HepG2 (cell line): ENCODE results near the gene AGBL3. TPM values are rescaled to one million over a fixed set of nuclear protein-coding genes. Genes with fewer than 3 reads are reported as not detected.

Source experiments
- AKAP8 ChIP-seq: sonication (generic); formaldehyde crosslinking; IDR thresholded peaks from 2 replicates; pipeline ENCODE4 v1.5.1; 2020; ENCODE audit warnings: mild to moderate bottlenecking, missing genetic modification reagents
- BRD4 ChIP-seq: sonication (generic); formaldehyde crosslinking; IDR thresholded peaks from 2 replicates; pipeline ENCODE4 v1.4.0; 2020; ENCODE audit warnings: missing genetic modification reagents
- CREM ChIP-seq, 2 experiments: sonication (generic) in 1 of 2; formaldehyde crosslinking in 1 of 2; IDR thresholded peaks; 2 replicates each; pipeline versions ENCODE4 v1.4.0 to v1.6.1; 2016 to 2020; ENCODE audit warnings: antibody characterized with exemption in 1 of 2, mild to moderate bottlenecking in 1 of 2, missing genetic modification reagents in 1 of 2
- DNMT3B ChIP-seq: conservative IDR thresholded peaks from 2 replicates; pipeline ENCODE4 v1.6.1; 2016; ENCODE audit warnings: missing biosample characterization, control low read depth
- E2F5 ChIP-seq: sonication (generic); formaldehyde crosslinking; conservative IDR thresholded peaks from 2 replicates; pipeline ENCODE4 v1.4.0; 2020; ENCODE audit warnings: missing genetic modification reagents
- ERF ChIP-seq: IDR thresholded peaks from 2 replicates; pipeline ENCODE4 v1.6.1; 2018; ENCODE audit warnings: missing biosample characterization, missing genetic modification reagents
- FLYWCH1 ChIP-seq: sonication (generic); formaldehyde crosslinking; IDR thresholded peaks from 2 replicates; pipeline ENCODE4 v1.8.1; 2023; ENCODE audit warnings: mild to moderate bottlenecking, missing genetic modification reagents
- FOXC1 ChIP-seq: sonication (generic); formaldehyde crosslinking; IDR thresholded peaks from 2 replicates; pipeline ENCODE4 v1.8.0; 2022; ENCODE audit warnings: mild to moderate bottlenecking, missing genetic modification reagents, borderline replicate concordance
- KDM4B ChIP-seq: sonication (generic); formaldehyde crosslinking; IDR thresholded peaks from 2 replicates; pipeline ENCODE4 v1.4.0; 2020; ENCODE audit warnings: missing genetic modification reagents
- NCOA5 ChIP-seq: sonication (generic); formaldehyde crosslinking; IDR thresholded peaks from 2 replicates; pipeline ENCODE4 v1.4.0; 2020; ENCODE audit warnings: missing genetic modification reagents
- NFKBIZ ChIP-seq: IDR thresholded peaks from 2 replicates; pipeline ENCODE4 v1.6.1; 2018; ENCODE audit warnings: missing genetic modification reagents, missing compliant biosample characterization
- PHF5A ChIP-seq: IDR thresholded peaks from one replicate; pipeline ENCODE4 v1.6.1; 2018; ENCODE audit warnings: low read depth, missing genetic modification reagents; ENCODE audit not compliant: unreplicated experiment
- RFX1 ChIP-seq: fragments of 450-650 bp; IDR thresholded peaks from 2 replicates; pipeline ENCODE4 v1.6.1; 2017
- RFX5 ChIP-seq: IDR thresholded peaks from 2 replicates; pipeline ENCODE4 v1.6.1; 2011; ENCODE audit warnings: low read depth, low read length, improper control_type of control experiment
- THAP7 ChIP-seq: sonication (generic); formaldehyde crosslinking; IDR thresholded peaks from 2 replicates; pipeline ENCODE4 v1.8.1; 2023; ENCODE audit warnings: mild to moderate bottlenecking, missing genetic modification reagents
- ZC3H13 ChIP-seq: sonication (generic); formaldehyde crosslinking; IDR thresholded peaks from 2 replicates; pipeline ENCODE4 v1.8.1; 2023; ENCODE audit warnings: mild to moderate bottlenecking, missing genetic modification reagents, moderate library complexity
- ZNF205 ChIP-seq: IDR thresholded peaks from 2 replicates; pipeline ENCODE4 v1.6.1; 2018; ENCODE audit warnings: missing biosample characterization, missing genetic modification reagents
- ZNF333 ChIP-seq: sonication (generic); formaldehyde crosslinking; IDR thresholded peaks from 2 replicates; pipeline ENCODE4 v1.4.0; 2020; ENCODE audit warnings: mild to moderate bottlenecking, missing genetic modification reagents, borderline replicate concordance
- ZNF383 ChIP-seq: sonication (generic); formaldehyde crosslinking; IDR thresholded peaks from 2 replicates; pipeline ENCODE4 v1.4.0; 2020; ENCODE audit warnings: missing genetic modification reagents, mild to moderate bottlenecking, borderline replicate concordance
- ZNF558 ChIP-seq: sonication (generic); formaldehyde crosslinking; IDR thresholded peaks from 2 replicates; pipeline ENCODE4 v1.9.0; 2022; ENCODE audit warnings: mild to moderate bottlenecking, missing genetic modification reagents, borderline replicate concordance
- ZNF605 ChIP-seq: sonication (generic); formaldehyde crosslinking; IDR thresholded peaks from 2 replicates; pipeline ENCODE4 v1.8.0; 2022; ENCODE audit warnings: mild to moderate bottlenecking, missing genetic modification reagents
- ZNF816 ChIP-seq: sonication (generic); formaldehyde crosslinking; IDR thresholded peaks from 2 replicates; pipeline ENCODE4 v1.8.0; 2022; ENCODE audit warnings: missing genetic modification reagents, mild to moderate bottlenecking, borderline replicate concordance
- polyA plus RNA-seq, 8 experiments: library from polyadenylated mRNA; depleted of rRNA in 3 of 8; stranded (reverse) in 7 of 8; unstranded in 1 of 8; fragments of >200 nt; fragmentation: Illumina TruSeq in 4 of 8; extraction: Trizol in 4 of 8; gene quantifications; 2 replicates each; pipeline versions ENCODE4 v1.2.1 to v1.2.3, GENCODE V29; 2011 to 2016; ENCODE audit warnings: low read depth in 4 of 8, missing spikeins in 1 of 8, mixed read lengths in 1 of 8; ENCODE audit not compliant: insufficient read depth in 1 of 8
- total RNA-seq, 5 experiments: library from RNA; depleted of rRNA; stranded (reverse); fragments of >200 nt; fragmentation: Illumina TruSeq; extraction: Trizol; gene quantifications; 2 replicates each; pipeline ENCODE4 v1.2.3, GENCODE V29; 2016; ENCODE audit warnings: low read depth in 1 of 5
- TF ChIP-seq, protein P1 (sequence below): fragments of 450-650 bp; IDR thresholded peaks from 2 replicates; pipeline ENCODE4 v1.6.1; 2017; ENCODE audit warnings: mild to moderate bottlenecking
- TF ChIP-seq, protein P2 (sequence below): IDR thresholded peaks from 2 replicates; pipeline ENCODE4 v1.6.1; 2012; ENCODE audit warnings: low read depth, low read length, improper control_type of control experiment

The AGBL3 gene
- total and polyA plus RNA-seq, 2 of the 13 experiments (the other 11 are each of a cell fraction or from before 2014, with no cell fraction given) = 2.2 to 7.2 TPM

DNA sequence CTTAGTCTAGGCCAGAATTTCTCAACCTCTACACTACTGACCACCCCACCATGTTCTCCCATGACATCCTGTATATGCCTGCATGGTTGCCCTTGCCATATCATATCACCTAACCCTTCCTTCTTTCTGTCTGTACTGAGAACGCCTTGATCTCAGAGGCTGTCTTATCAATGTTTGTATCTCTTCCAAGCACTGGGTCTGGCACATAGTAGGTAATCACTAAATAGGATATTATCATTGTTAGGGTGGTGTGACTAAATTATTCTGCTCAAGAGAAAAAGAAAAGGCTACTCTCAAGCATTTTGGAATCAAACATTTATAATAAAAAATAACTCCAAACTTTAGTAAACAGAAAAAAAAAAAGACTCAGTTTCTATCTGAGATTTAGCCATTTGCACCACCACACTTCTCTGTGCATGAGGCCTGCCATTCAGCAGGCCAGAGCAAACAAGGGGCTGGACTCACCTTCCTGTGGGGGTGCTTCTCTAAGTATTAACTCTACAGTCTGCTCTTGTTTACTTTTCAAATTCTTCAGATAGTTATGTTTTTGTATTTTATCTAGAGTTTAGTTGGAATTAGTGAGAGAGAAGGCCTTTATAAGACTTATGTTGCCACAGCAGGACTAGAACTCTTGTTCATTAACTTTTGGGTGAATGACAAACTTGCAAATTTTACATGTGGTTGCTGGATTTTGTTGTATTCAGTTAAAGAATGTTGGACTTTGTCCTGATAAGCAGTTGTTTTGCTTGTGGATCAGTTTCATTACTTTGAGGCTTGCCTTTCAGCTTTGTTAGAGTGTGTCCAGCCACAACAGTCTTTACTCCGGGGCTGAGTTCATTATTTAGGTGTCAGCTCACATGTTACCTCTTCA lies 5.4 kb downstream of the AGBL3 start (continued):
- TF ChIP-seq ZNF816 = no peak
- TF ChIP-seq, protein P1, sequence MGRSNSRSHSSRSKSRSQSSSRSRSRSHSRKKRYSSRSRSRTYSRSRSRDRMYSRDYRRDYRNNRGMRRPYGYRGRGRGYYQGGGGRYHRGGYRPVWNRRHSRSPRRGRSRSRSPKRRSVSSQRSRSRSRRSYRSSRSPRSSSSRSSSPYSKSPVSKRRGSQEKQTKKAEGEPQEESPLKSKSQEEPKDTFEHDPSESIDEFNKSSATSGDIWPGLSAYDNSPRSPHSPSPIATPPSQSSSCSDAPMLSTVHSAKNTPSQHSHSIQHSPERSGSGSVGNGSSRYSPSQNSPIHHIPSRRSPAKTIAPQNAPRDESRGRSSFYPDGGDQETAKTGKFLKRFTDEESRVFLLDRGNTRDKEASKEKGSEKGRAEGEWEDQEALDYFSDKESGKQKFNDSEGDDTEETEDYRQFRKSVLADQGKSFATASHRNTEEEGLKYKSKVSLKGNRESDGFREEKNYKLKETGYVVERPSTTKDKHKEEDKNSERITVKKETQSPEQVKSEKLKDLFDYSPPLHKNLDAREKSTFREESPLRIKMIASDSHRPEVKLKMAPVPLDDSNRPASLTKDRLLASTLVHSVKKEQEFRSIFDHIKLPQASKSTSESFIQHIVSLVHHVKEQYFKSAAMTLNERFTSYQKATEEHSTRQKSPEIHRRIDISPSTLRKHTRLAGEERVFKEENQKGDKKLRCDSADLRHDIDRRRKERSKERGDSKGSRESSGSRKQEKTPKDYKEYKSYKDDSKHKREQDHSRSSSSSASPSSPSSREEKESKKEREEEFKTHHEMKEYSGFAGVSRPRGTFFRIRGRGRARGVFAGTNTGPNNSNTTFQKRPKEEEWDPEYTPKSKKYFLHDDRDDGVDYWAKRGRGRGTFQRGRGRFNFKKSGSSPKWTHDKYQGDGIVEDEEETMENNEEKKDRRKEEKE = no peak
- TF ChIP-seq KDM4B (CRISPR knock-in tag) = 0 out of 2 replicates have a peak, but pooled peaks have one; percentile 21
- peak; percentile 80 for TF ChIP-seq CREM (IDR thresholded peaks at IDR 0.05)
- TF ChIP-seq CREM (CRISPR knock-in tag; IDR thresholded peaks at IDR 0.05) = no peak
- TF ChIP-seq FLYWCH1 (CRISPR knock-in tag) = no peak
- no peak for TF ChIP-seq THAP7 (CRISPR knock-in tag)
- TF ChIP-seq NFKBIZ (CRISPR knock-in tag) = 0 out of 2 replicates have a peak, but pooled peaks have one; percentile 39
- TF ChIP-seq ZNF205 = no peak; the same call in 1 of the 2 replicates
- TF ChIP-seq RFX5 = no peak
- TF ChIP-seq DNMT3B (CRISPR knock-in tag) = no peak
- peak; percentile 56 for TF ChIP-seq PHF5A (CRISPR knock-in tag)
- no peak for TF ChIP-seq ZC3H13 (CRISPR knock-in tag)
- no peak for TF ChIP-seq E2F5 (CRISPR knock-in tag)
- TF ChIP-seq NCOA5 (CRISPR knock-in tag) = no peak
- TF ChIP-seq RFX1 = no peak
- TF ChIP-seq BRD4 (CRISPR knock-in tag) = no peak
- TF ChIP-seq ZNF558 = no peak
- TF ChIP-seq FOXC1 (CRISPR knock-in tag) = no peak
- peak; percentile 62; the same call in 1 of the 2 replicates for TF ChIP-seq ERF (CRISPR knock-in tag)
- no peak for TF ChIP-seq ZNF333 (CRISPR knock-in tag)
- no peak for TF ChIP-seq AKAP8 (CRISPR knock-in tag)
- TF ChIP-seq, protein P2, sequence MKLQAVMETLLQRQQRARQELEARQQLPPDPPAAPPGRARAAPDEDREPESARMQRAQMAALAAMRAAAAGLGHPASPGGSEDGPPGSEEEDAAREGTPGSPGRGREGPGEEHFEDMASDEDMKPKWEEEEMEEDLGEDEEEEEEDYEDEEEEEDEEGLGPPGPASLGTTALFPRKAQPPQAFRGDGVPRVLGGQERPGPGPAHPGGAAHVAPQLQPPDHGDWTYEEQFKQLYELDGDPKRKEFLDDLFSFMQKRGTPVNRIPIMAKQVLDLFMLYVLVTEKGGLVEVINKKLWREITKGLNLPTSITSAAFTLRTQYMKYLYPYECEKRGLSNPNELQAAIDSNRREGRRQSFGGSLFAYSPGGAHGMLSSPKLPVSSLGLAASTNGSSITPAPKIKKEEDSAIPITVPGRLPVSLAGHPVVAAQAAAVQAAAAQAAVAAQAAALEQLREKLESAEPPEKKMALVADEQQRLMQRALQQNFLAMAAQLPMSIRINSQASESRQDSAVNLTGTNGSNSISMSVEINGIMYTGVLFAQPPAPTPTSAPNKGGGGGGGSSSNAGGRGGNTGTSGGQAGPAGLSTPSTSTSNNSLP = peak; percentile 82; the same call in 1 of the 2 replicates
- TF ChIP-seq ZNF383 (CRISPR knock-in tag) = no peak
- TF ChIP-seq ZNF605 = 0 out of 2 replicates have a peak, but pooled peaks have one; percentile 52
